Heart right ventricle (tissue), 16 donors: Measurements from ENCODE around the gene GIPC3. TPM values are rescaled to one million over a fixed set of nuclear protein-coding genes. Genes with fewer than 3 reads are reported as not detected.

Experiments
- ATAC-seq, 8 donors: fragments of 200-7000 bp; cut with Tn5 transposase; one replicate each; pipeline ENCODE4 v1.9.1; 2020; ENCODE audit warnings: mild to moderate bottlenecking in 8 of 8, moderate library complexity in 8 of 8, moderate number of reproducible peaks in 1 of 8
- DNase-seq, 2 donors: peaks; one replicate each; pipeline ENCODE4 v3.0.0-alpha.2; 2020
- H3K27ac ChIP-seq, 10 donors: fragments of 200-600 bp; sonication (generic) in 2 of 10; one replicate each; pipeline versions ENCODE4 v1.5.0 to v1.8.0; 2020 to 2022; ENCODE audit warnings: mild to moderate bottlenecking in 3 of 10
- H3K27me3 ChIP-seq, 7 donors: fragments of 200-600 bp; one replicate each; pipeline ENCODE4 v1.8.0; 2021 to 2022; ENCODE audit warnings: mild to moderate bottlenecking in 2 of 7
- H3K36me3 ChIP-seq, 9 donors: fragments of 200-600 bp; sonication (generic) in 1 of 9; one replicate each; pipeline versions ENCODE4 v1.5.0 to v1.8.0; 2020 to 2022; ENCODE audit warnings: mild to moderate bottlenecking in 2 of 9
- H3K4me1 ChIP-seq, 9 donors: fragments of 200-600 bp; sonication (generic) in 1 of 9; one replicate each; pipeline versions ENCODE4 v1.5.0 to v1.8.0; 2020 to 2022; ENCODE audit warnings: mild to moderate bottlenecking in 4 of 9
- H3K4me3 ChIP-seq, 10 donors: fragments of 200-600 bp; sonication (generic) in 2 of 10; one replicate each; pipeline versions ENCODE4 v1.5.0 to v1.8.0; 2020 to 2022; ENCODE audit warnings: mild to moderate bottlenecking in 7 of 10, moderate library complexity in 2 of 10
- H3K9me3 ChIP-seq, 11 donors: fragments of 200-600 bp in 10 of 11; sonication (generic) in 2 of 11; one replicate each; pipeline versions ENCODE4 v1.5.0 to v1.8.0; 2013 to 2022; ENCODE audit warnings: mild to moderate bottlenecking in 2 of 11, control low read depth in 1 of 11, moderate library complexity in 1 of 11
- WGBS, 2 donors: extraction: QIAGEN DNeasy Blood & Tissue Kit; methylation state at CpG; one replicate each; pipeline ENCODE4 v1.1.7; 2013; ENCODE audit warnings: inconsistent platforms in 1 of 2; 5-methylcytosine and 5-hydroxymethylcytosine counted together
- intact Hi-C, 10 donors: fragments of 100-400 bp; cut with DNase I; formaldehyde crosslinking; loops; one replicate each; pipeline versions ENCODE4 v1.11.1 to v1.14.2; 2022
- polyA plus RNA-seq, 2 donors: library from polyadenylated mRNA; stranded (reverse); fragments of 200-250 nt; gene quantifications; one replicate each; pipeline ENCODE4 v1.2.3, GENCODE V29; 2013
- total RNA-seq, 10 donors: library from RNA; stranded (reverse); fragmentation: NEBNext Ultra II Directional in 3 of 10; extraction: Animal tissue kit (Norgen Biotek cat#: 25700) in 3 of 10; gene quantifications; one replicate each; pipeline versions ENCODE4 v1.2.1 to v1.2.4, GENCODE V29; 2021 to 2023
- TF ChIP-seq, protein P1 (sequence below), 9 donors: fragments of 200-600 bp; sonication (generic) in 2 of 9; IDR thresholded peaks; one replicate each; pipeline versions ENCODE4 v1.5.0 to v1.8.0; 2021 to 2022; ENCODE audit warnings: antibody characterized with exemption in 9 of 9, mild to moderate bottlenecking in 5 of 9, moderate library complexity in 1 of 9
- donor health status: Arrhythmogenic right ventricular cardiomyopathy.
- donor health status: ischemic (EF 13 %, LVEDD 7.1; RV severe dilation, severe dysfunction).
- donor health status: healthy with polysubstance abuse.
- donor health status: DM: no; HTN: yes; CAD: no.
- donor health status: DM: no; HTN: no; CAD: no.
- donor health status: ischemic (EF 25% LVEDD 6.9; RV normal size, moderate dysfunction).
- donor health status: ischemic (EF 25% LVEDD 5.7; RV mildly dilated, moderate dysfunction).
- donor health status: healthy.
- donor health status: DM: yes; HTN: yes; CAD: no.
- donor health status: Ischemic cardiomyopathy.
- donor health status: ischemic (EF 35%, LVEDD 5.7; RV mildly dilated, moderate dysfunction).
- donor health status: nonischemic (EF 11% LVEDD 7.7; RV severe dilation, severe dysfunction).
- donor health status: DM: yes; HTN: yes; CAD: no.
- donor health status: PGD.
- donor health status: ischemic (EF 29% LVEDD 5.4; RV normal size, mild dysfunction).
- donor health status: nonischemic (EF 23%, LVEDD 6.1; RV moderate dilation, normal function).

Gene GIPC3
- total and polyA plus RNA-seq, 12 donors, result 0.90 to 2.8 (median 2.1) TPM

GRCh38 chr19:3614858-3615505, 29.7 kb downstream of the GIPC3 start:
- Histone ChIP-seq H3K27me3 (no peaks in the 10 kb centered on the region), H3K36me3 (peaks cover 0 to 79% (median 18%) of the 10 kb centered on the region in 9 donors), H3K9me3 (no peaks in the 10 kb centered on the region), H3K27ac (no peak overlapping the region), H3K4me1 (peaks cover 0 to 28% (median 14%) of the 10 kb centered on the region in 9 donors), H3K4me3 (no peak overlapping the region)
- ATAC-seq (no peak), DNase-seq (peak in 1 of 2 donors; percentile 9)
- TF ChIP-seq, protein P1, sequence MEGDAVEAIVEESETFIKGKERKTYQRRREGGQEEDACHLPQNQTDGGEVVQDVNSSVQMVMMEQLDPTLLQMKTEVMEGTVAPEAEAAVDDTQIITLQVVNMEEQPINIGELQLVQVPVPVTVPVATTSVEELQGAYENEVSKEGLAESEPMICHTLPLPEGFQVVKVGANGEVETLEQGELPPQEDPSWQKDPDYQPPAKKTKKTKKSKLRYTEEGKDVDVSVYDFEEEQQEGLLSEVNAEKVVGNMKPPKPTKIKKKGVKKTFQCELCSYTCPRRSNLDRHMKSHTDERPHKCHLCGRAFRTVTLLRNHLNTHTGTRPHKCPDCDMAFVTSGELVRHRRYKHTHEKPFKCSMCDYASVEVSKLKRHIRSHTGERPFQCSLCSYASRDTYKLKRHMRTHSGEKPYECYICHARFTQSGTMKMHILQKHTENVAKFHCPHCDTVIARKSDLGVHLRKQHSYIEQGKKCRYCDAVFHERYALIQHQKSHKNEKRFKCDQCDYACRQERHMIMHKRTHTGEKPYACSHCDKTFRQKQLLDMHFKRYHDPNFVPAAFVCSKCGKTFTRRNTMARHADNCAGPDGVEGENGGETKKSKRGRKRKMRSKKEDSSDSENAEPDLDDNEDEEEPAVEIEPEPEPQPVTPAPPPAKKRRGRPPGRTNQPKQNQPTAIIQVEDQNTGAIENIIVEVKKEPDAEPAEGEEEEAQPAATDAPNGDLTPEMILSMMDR (IDR thresholded peaks at IDR 0.05), result no peak
- WGBS, 2 donors, result 87 to 88% methylated on average over 18 of the region's 18 CpGs
- intact Hi-C loops, result loop anchor here in 9 of 10 donors (5.0 to 10.0 kb wide), 7 partner anchors 33 to 308 kb away; no protein-coding TSS in a partner anchor

DNA sequence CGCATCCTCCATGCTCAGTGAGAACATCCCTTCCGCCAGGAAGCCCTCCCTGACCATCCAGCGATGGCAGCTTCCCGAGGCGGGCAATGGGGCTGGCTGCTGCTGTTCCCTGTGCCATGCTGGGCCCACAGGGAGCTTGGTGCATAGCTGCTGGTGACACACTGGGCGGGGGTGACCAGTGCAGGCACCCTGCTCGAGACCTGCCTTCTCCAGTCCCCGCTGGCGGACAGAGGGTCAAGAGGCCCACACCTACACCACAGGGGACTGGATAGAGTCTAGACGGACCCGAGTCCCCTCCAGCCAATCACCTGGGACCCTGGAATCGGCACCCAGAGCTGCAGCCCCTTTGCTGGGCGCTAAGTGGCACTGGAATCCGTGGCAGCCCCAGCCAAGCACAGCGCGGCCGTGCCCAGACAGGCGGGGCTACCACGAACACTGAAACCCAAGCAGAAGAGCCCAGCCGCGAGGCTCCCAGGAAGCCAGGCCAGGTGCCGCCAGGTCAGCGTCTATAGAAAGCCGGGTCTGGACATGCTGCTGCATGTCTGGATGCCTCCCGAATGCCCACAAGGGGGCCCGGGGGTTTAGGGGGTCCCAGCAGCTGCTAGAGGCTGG, 30.4 kb downstream of the GIPC3 start:
- WGBS, 2 donors, result 94 to 96% methylated on average over 26 of the region's 26 CpGs
- Histone ChIP-seq H3K9me3 (no peaks in the 10 kb centered on the region), H3K4me3 (no peak overlapping the region), H3K36me3 (peaks cover 0 to 83% (median 18%) of the 10 kb centered on the region in 9 donors), H3K27ac (no peak overlapping the region), H3K27me3 (no peaks in the 10 kb centered on the region), H3K4me1 (peaks cover 0 to 23% (median 14%) of the 10 kb centered on the region in 9 donors)
- ATAC-seq, result no peak
- TF ChIP-seq, protein P1 (IDR thresholded peaks at IDR 0.05), result no peak
- DNase-seq, result no peak
- intact Hi-C loops, result loop anchor here in 9 of 10 donors (5.0 to 10.0 kb wide), 6 partner anchors 33 to 308 kb away; no protein-coding TSS in a partner anchor

- intact Hi-C loops, result loop anchor here in 9 of 10 donors (5.0 to 10.0 kb wide), 6 partner anchors 35 to 310 kb away; no protein-coding TSS in a partner anchor
These were observed 32.2 kb downstream of the GIPC3 start for GRCh38 chr19:3617463-3617862.

More at GRCh38 chr19:3617463-3617862, 32.2 kb downstream of the GIPC3 start:
- TF ChIP-seq, protein P1 (IDR thresholded peaks at IDR 0.05), result no peak
- H3K36me3 ChIP-seq, result peaks cover 0 to 82% (median 5%) of the 10 kb centered on the region in 9 donors
- peak overlapping the region in 8 of 10 donors; percentile 15 to 74 (median 55) for H3K27ac ChIP-seq
- peak in 1 of 2 donors; percentile 29 for DNase-seq
- peak overlapping the region in 7 of 10 donors; percentile 16 to 45 (median 40) for H3K4me3 ChIP-seq
- 53 to 61% methylated on average over 19 of the region's 19 CpGs for WGBS, 2 donors
- ATAC-seq, result peak in 7 of 8 donors; percentile 7 to 90 (median 67)
- H3K27me3 ChIP-seq, result no peaks in the 10 kb centered on the region
- no peaks in the 10 kb centered on the region for H3K9me3 ChIP-seq
- H3K4me1 ChIP-seq, result peaks cover 0 to 20% (median 14%) of the 10 kb centered on the region in 9 donors
